GM04504 (cell line): ENCODE measurements around the gene TBP.

Experiments used
- DNase-seq: peaks from one replicate; pipeline ENCODE4 v3.0.0-alpha.2; 2012; ENCODE audit warnings: low read depth

TBP gene

GRCh38 chr6:170535004-170535403 is 19.2 kb upstream of the TBP start:
- DNase-seq: no peak

- no peak for DNase-seq
These were observed 17.5 kb upstream of the TBP start for GRCh38 chr6:170536671-170537070.

GRCh38 chr6:170537329-170537728 is 16.8 kb upstream of the TBP start:
- DNase-seq: no peak

GRCh38 chr6:170542031-170542719 is 12.0 kb upstream of the TBP start:
- DNase-seq: no peak

- no peak for DNase-seq
These were observed 8.8 kb upstream of the TBP start for GRCh38 chr6:170545405-170545804.

- peak; percentile 86 for DNase-seq
These were observed 1.2 kb upstream of the TBP start, which contains the start of gene PSMB1 for GRCh38 chr6:170552765-170553533. Gene PSMB1, minus strand, starts transcription at chr6:170553307. Its CDS starts 65 bp downstream, at chr6:170553242.

- DNase-seq: no peak
These were observed 596 bp upstream of the TBP start for GRCh38 chr6:170553534-170554012.

GRCh38 chr6:170554796-170555137 is 598 bp downstream of the TBP start:
- no peak for DNase-seq

GRCh38 chr6:170555305-170555704 is 1.1 kb downstream of the TBP start:
- no peak for DNase-seq

GRCh38 chr6:170561555-170561954 is 7.4 kb downstream of the TBP start:
- no peak for DNase-seq

GRCh38 chr6:170564936-170565530 is 10.9 kb downstream of the TBP start:
- DNase-seq: no peak

- DNase-seq: no peak
These were observed 18.7 kb downstream of the TBP start for GRCh38 chr6:170572704-170573466.

- no peak for DNase-seq
These were observed 21.1 kb downstream of the TBP start for GRCh38 chr6:170575250-170575649.

GRCh38 chr6:170578909-170579308 is 24.7 kb downstream of the TBP start:
- no peak for DNase-seq

GRCh38 chr6:170583756-170584180 is 29.6 kb downstream of the TBP start:
- no peak for DNase-seq

GRCh38 chr6:170584181-170584953 is 30.2 kb downstream of the TBP start, which contains the start of gene PDCD2:
Gene PDCD2, minus strand, starts transcription at chr6:170584637. Its CDS starts 56 bp downstream, at chr6:170584581.
- peak; percentile 73 for DNase-seq

- DNase-seq: no peak
These were observed 30.9 kb downstream of the TBP start for GRCh38 chr6:170584954-170585498.

- no peak for DNase-seq
These were observed 36.6 kb downstream of the TBP start for GRCh38 chr6:170590725-170591124.

GRCh38 chr6:170596426-170596825 is 42.3 kb downstream of the TBP start:
- DNase-seq: no peak

GRCh38 chr6:170597278-170597677 is 43.1 kb downstream of the TBP start:
- no peak for DNase-seq
